Pancreas (tissue), 10 donors: ENCODE data around the gene COL6A1. TPM values are rescaled to one million over a fixed set of nuclear protein-coding genes. Genes with fewer than 3 reads are reported as not detected.
A peak's percentile ranks its signal among the peaks of the same experiment; 100 is the strongest.

ENCODE experiments used
- ATAC-seq, 4 donors: fragments of 200-7000 bp; cut with Tn5 transposase; one replicate each; pipeline versions ENCODE4 v1.8.0 to v1.9.1; 2020; ENCODE audit warnings: mild to moderate bottlenecking in 4 of 4, moderate library complexity in 4 of 4
- DNase-seq, 6 donors: peaks; one replicate each; pipeline ENCODE4 v3.0.0-alpha.2; 2020
- FAIRE-seq: peaks from 2 replicates; lab custom pipeline; 2012; peaks lifted over from hg19 to GRCh38; lab: Jason Lieb, UNC
- H3K27ac ChIP-seq, 4 donors: fragments of 200-600 bp; sonication (generic); 1 replicate in 3 of 4; 2 replicates in 1 of 4; pipeline versions ENCODE4 v1.5.0 to v1.8.0; 2020
- H3K27me3 ChIP-seq, 4 donors: fragments of 200-600 bp; one replicate each; pipeline ENCODE4 v1.8.0; 2021
- H3K36me3 ChIP-seq, 3 donors: fragments of 200-600 bp; sonication (generic) in 1 of 3; one replicate each; pipeline versions ENCODE4 v1.5.0 to v1.8.0; 2020 to 2021
- H3K4me1 ChIP-seq, 3 donors: fragments of 200-600 bp; one replicate each; pipeline ENCODE4 v1.8.0; 2021
- H3K4me3 ChIP-seq, 4 donors: fragments of 200-600 bp; sonication (generic) in 2 of 4; one replicate each; pipeline versions ENCODE4 v1.5.0 to v1.8.0; 2020 to 2021
- H3K9me3 ChIP-seq, 4 donors: fragments of 200-600 bp; one replicate each; pipeline ENCODE4 v1.8.0; 2021
- CTCF ChIP-seq, 4 donors: fragments of 200-600 bp; sonication (generic) in 3 of 4; IDR thresholded peaks; one replicate each; pipeline versions ENCODE4 v1.5.0 to v1.8.0; 2021; ENCODE audit warnings: antibody characterized with exemption in 4 of 4
- WGBS, 2 donors: extraction: QIAGEN DNeasy Blood & Tissue Kit; methylation state at CpG; one replicate each; pipeline ENCODE4 v1.1.7; 2013; 5-methylcytosine and 5-hydroxymethylcytosine counted together
- intact Hi-C, 3 donors: fragments of 100-400 bp; cut with DNase I; formaldehyde crosslinking; loops; one replicate each; pipeline versions ENCODE4 v1.11.1 to v1.14.2; 2022
- polyA plus RNA-seq, 2 donors: library from polyadenylated mRNA; stranded (reverse); fragments of 200-250 nt; gene quantifications; one replicate each; pipeline ENCODE4 v1.2.3, GENCODE V29; 2013
- total RNA-seq, 6 donors: library from RNA; stranded (reverse); fragmentation: NEBNext Ultra II Directional in 4 of 6; extraction: Animal tissue kit (Norgen Biotek cat#: 25700) in 4 of 6; gene quantifications; one replicate each; pipeline versions ENCODE4 v1.2.1 to v1.2.4, GENCODE V29; 2021 to 2023
- donor health status: healthy with polysubstance abuse.
- donor health status: DM: no; HTN: no; CAD: no; lungs with moderate emphysema.
- donor health status: DM: no; HTN: no; CAD: no.
- donor health status: control.
- donor health status: control.
- donor health status: Bipolar disorder and iron deficiency.
- donor health status: DM: yes; HTN: yes; CAD: no.
- donor health status: DM: no; HTN: no; CAD: no.
- donor health status: DM: no; HTN: no; CAD: no.
- donor health status: DM: yes; HTN: yes; CAD: no.

Gene COL6A1
- total and polyA plus RNA-seq, 8 donors: 22.9 to 131 (median 61.2) TPM

- ATAC-seq (no peak), FAIRE-seq (no peak), DNase-seq (peak in 3 of 6 donors; percentile 5 to 50 (median 42))
- WGBS, 2 donors: 81 to 84% methylated on average over 33 of the region's 33 CpGs
- H3K9me3 ChIP-seq: no peaks in the 10 kb centered on the region
- H3K27ac ChIP-seq: no peak overlapping the region
- TF ChIP-seq CTCF (IDR thresholded peaks at IDR 0.05): no peak
- no peaks in the 10 kb centered on the region for H3K27me3 ChIP-seq
- no peaks in the 10 kb centered on the region for H3K4me1 ChIP-seq
- H3K36me3 ChIP-seq: no peaks in the 10 kb centered on the region
- no peak overlapping the region for H3K4me3 ChIP-seq
- intact Hi-C loops: no loop called here
These were observed 13.5 kb downstream of the COL6A1 start for GRCh38 chr21:45994759-45995685.

GRCh38 chr21:45995686-45996179, 14.2 kb downstream of the COL6A1 start:
- ATAC-seq: peak in 1 of 4 donors; percentile 30
- Histone ChIP-seq H3K9me3 (no peaks in the 10 kb centered on the region), H3K4me1 (no peaks in the 10 kb centered on the region), H3K36me3 (no peaks in the 10 kb centered on the region), H3K27ac (no peak overlapping the region), H3K4me3 (no peak overlapping the region), H3K27me3 (no peaks in the 10 kb centered on the region)
- peak in 3 of 6 donors; percentile 11 to 49 (median 47) for DNase-seq
- intact Hi-C loops: no loop called here
- FAIRE-seq: no peak
- TF ChIP-seq CTCF (IDR thresholded peaks at IDR 0.05): no peak
- WGBS, 2 donors: 67 to 72% methylated on average over 6 of the region's 6 CpGs

- H3K4me3 ChIP-seq: no peak overlapping the region
- intact Hi-C loops: no loop called here
- no peak for TF ChIP-seq CTCF (IDR thresholded peaks at IDR 0.05)
- H3K27me3 ChIP-seq: no peaks in the 10 kb centered on the region
- no peak for FAIRE-seq
- H3K36me3 ChIP-seq: no peaks in the 10 kb centered on the region
- 88 to 91% methylated on average over 26 to 27 of the region's 27 CpGs for WGBS, 2 donors
- no peak for ATAC-seq
- H3K9me3 ChIP-seq: no peaks in the 10 kb centered on the region
- no peaks in the 10 kb centered on the region for H3K4me1 ChIP-seq
- H3K27ac ChIP-seq: no peak overlapping the region
- DNase-seq: peak in 3 of 6 donors; percentile 19 to 72 (median 56)
These were observed 15.0 kb downstream of the COL6A1 start for GRCh38 chr21:45996311-45997204.

GRCh38 chr21:45997205-45997494, 15.6 kb downstream of the COL6A1 start:
- Histone ChIP-seq H3K4me1 (no peaks in the 10 kb centered on the region), H3K27ac (no peak overlapping the region), H3K9me3 (no peaks in the 10 kb centered on the region), H3K27me3 (no peaks in the 10 kb centered on the region), H3K4me3 (no peak overlapping the region), H3K36me3 (no peaks in the 10 kb centered on the region)
- no peak for ATAC-seq
- 89 to 94% methylated on average over 8 to 9 of the region's 9 CpGs for WGBS, 2 donors
- DNase-seq: no peak
- FAIRE-seq: no peak
- no peak for TF ChIP-seq CTCF (IDR thresholded peaks at IDR 0.05)
- intact Hi-C loops: no loop called here
